ENCODE results near the gene COL5A1.

DNA sequence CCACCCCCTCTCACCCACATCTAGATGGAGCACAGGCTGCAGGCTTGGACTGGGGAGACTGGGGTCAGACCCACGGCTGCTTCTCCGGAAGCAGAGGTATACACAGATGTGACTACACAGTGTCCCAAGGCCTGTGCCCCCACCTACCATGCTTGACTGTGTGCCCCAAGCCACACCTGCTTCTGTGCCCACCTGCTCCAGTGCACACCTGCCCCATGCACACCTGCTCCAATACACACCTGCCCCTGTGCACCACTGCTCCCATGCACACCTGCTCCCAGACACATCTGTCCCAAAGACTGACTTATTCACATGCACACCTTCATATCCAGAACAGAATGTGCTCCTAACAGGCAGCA is 5.5 kb upstream of the COL5A1 start:
- TF ChIP-seq, protein P1, sequence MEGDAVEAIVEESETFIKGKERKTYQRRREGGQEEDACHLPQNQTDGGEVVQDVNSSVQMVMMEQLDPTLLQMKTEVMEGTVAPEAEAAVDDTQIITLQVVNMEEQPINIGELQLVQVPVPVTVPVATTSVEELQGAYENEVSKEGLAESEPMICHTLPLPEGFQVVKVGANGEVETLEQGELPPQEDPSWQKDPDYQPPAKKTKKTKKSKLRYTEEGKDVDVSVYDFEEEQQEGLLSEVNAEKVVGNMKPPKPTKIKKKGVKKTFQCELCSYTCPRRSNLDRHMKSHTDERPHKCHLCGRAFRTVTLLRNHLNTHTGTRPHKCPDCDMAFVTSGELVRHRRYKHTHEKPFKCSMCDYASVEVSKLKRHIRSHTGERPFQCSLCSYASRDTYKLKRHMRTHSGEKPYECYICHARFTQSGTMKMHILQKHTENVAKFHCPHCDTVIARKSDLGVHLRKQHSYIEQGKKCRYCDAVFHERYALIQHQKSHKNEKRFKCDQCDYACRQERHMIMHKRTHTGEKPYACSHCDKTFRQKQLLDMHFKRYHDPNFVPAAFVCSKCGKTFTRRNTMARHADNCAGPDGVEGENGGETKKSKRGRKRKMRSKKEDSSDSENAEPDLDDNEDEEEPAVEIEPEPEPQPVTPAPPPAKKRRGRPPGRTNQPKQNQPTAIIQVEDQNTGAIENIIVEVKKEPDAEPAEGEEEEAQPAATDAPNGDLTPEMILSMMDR (IDR thresholded peaks at IDR 0.05) = no peak
- no peak for TF ChIP-seq POLR2A (IDR thresholded peaks at IDR 0.05)

All from esophagus squamous epithelium (tissue), 4 donors.